ENCODE data around the gene TIAM2. TPM values are rescaled to one million over a fixed set of nuclear protein-coding genes. Genes with fewer than 3 reads are reported as not detected.
A peak's percentile ranks its signal among the peaks of the same experiment; 100 is the strongest.

TIAM2 gene
- total and polyA plus RNA-seq, 2 experiments from 2014 or later, result 14.2 to 24.4 TPM

DNA sequence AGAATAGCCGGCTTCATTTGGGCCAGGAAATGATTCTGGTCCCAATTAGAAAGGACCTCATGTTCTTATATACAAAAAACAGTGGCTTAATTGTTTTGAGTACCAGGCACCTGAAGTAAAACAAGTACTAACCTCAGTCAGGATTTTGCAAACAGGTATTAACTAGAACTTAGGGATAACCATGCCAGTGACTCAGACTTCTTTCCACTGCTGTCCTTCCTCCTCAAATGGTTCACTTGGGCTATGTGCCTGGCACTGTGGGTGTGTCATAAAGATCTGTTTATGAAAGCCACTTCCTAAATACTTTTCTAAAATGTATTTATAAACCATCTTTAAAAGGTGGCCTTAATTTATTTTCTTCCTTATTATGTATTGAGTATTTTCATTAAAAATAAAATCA lies 279.4 kb downstream of the TIAM2 start:
- H3K9me2 ChIP-seq (ENCODE audit: insufficient read depth), result no peaks in the 10 kb centered on the region
- DNase-seq (ENCODE audit: low spot score), result no peak
- no peaks in the 10 kb centered on the region; the same call in 1 of the 2 replicates for H3K36me3 ChIP-seq (ENCODE audit: insufficient read depth)
- H3K27me3 Mint-ChIP-seq (ENCODE audit: insufficient read depth, low read depth, poor library complexity), result no peaks in the 10 kb centered on the region
- H3K9me3 Mint-ChIP-seq, result no peaks in the 10 kb centered on the region
- H3K4me3 ChIP-seq, result no peak overlapping the region
- H3K27ac Mint-ChIP-seq, result no peak overlapping the region
- H3F3A ChIP-seq (replicated peaks; ENCODE audit: low read depth), result no peaks in the 10 kb centered on the region
- peaks cover 22% of the 10 kb centered on the region for H3K4me1 ChIP-seq (ENCODE audit: insufficient read depth)
- H3K27me3 ChIP-seq (ENCODE audit: insufficient read depth), result no peaks in the 10 kb centered on the region
- H3K4me2 ChIP-seq, result no peak overlapping the region
- no peak overlapping the region for H2AFZ ChIP-seq
- H4K20me1 ChIP-seq (replicated peaks; ENCODE audit: insufficient read depth), result no peaks in the 10 kb centered on the region
- H3K36me3 Mint-ChIP-seq (ENCODE audit: low read depth), result peaks cover 18% of the 10 kb centered on the region
- H3K4me1 Mint-ChIP-seq, result peaks cover 14% of the 10 kb centered on the region
- H3K79me2 ChIP-seq (replicated peaks; ENCODE audit: insufficient read depth), result 0 out of 2 replicates have a peak, but pooled peaks cover 5% of the 10 kb centered on the region
- peak overlapping the region; percentile 78 for H3K27ac ChIP-seq (ENCODE audit: low read depth)
- no peak for ATAC-seq
- TF ChIP-seq JUNB (IDR thresholded peaks at IDR 0.05; ENCODE audit: unreplicated experiment), result no peak
- TF ChIP-seq, protein P1, sequence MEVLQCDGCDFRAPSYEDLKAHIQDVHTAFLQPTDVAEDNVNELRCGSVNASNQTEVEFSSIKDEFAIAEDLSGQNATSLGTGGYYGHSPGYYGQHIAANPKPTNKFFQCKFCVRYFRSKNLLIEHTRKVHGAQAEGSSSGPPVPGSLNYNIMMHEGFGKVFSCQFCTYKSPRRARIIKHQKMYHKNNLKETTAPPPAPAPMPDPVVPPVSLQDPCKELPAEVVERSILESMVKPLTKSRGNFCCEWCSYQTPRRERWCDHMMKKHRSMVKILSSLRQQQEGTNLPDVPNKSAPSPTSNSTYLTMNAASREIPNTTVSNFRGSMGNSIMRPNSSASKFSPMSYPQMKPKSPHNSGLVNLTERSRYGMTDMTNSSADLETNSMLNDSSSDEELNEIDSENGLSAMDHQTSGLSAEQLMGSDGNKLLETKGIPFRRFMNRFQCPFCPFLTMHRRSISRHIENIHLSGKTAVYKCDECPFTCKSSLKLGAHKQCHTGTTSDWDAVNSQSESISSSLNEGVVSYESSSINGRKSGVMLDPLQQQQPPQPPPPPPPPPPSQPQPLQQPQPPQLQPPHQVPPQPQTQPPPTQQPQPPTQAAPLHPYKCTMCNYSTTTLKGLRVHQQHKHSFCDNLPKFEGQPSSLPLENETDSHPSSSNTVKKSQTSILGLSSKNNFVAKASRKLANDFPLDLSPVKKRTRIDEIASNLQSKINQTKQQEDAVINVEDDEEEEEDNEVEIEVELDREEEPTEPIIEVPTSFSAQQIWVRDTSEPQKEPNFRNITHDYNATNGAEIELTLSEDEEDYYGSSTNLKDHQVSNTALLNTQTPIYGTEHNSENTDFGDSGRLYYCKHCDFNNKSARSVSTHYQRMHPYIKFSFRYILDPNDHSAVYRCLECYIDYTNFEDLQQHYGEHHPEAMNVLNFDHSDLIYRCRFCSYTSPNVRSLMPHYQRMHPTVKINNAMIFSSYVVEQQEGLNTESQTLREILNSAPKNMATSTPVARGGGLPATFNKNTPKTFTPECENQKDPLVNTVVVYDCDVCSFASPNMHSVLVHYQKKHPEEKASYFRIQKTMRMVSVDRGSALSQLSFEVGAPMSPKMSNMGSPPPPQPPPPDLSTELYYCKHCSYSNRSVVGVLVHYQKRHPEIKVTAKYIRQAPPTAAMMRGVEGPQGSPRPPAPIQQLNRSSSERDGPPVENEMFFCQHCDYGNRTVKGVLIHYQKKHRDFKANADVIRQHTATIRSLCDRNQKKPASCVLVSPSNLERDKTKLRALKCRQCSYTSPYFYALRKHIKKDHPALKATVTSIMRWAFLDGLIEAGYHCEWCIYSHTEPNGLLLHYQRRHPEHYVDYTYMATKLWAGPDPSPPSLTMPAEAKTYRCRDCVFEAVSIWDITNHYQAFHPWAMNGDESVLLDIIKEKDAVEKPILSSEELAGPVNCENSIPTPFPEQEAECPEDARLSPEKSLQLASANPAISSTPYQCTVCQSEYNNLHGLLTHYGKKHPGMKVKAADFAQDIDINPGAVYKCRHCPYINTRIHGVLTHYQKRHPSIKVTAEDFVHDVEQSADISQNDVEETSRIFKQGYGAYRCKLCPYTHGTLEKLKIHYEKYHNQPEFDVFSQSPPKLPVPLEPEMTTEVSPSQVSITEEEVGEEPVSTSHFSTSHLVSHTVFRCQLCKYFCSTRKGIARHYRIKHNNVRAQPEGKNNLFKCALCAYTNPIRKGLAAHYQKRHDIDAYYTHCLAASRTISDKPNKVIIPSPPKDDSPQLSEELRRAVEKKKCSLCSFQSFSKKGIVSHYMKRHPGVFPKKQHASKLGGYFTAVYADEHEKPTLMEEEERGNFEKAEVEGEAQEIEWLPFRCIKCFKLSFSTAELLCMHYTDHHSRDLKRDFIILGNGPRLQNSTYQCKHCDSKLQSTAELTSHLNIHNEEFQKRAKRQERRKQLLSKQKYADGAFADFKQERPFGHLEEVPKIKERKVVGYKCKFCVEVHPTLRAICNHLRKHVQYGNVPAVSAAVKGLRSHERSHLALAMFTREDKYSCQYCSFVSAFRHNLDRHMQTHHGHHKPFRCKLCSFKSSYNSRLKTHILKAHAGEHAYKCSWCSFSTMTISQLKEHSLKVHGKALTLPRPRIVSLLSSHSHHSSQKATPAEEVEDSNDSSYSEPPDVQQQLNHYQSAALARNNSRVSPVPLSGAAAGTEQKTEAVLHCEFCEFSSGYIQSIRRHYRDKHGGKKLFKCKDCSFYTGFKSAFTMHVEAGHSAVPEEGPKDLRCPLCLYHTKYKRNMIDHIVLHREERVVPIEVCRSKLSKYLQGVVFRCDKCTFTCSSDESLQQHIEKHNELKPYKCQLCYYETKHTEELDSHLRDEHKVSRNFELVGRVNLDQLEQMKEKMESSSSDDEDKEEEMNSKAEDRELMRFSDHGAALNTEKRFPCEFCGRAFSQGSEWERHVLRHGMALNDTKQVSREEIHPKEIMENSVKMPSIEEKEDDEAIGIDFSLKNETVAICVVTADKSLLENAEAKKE (CRISPR knock-in tag; IDR thresholded peaks at IDR 0.05), result no peak
- no peak for TF ChIP-seq ZNF331 (CRISPR knock-in tag; IDR thresholded peaks at IDR 0.05; ENCODE audit: low read depth)
- TF ChIP-seq EZH2 (IDR thresholded peaks at IDR 0.05; ENCODE audit: low read depth, unreplicated experiment), result no peak
- TF ChIP-seq, protein P2, sequence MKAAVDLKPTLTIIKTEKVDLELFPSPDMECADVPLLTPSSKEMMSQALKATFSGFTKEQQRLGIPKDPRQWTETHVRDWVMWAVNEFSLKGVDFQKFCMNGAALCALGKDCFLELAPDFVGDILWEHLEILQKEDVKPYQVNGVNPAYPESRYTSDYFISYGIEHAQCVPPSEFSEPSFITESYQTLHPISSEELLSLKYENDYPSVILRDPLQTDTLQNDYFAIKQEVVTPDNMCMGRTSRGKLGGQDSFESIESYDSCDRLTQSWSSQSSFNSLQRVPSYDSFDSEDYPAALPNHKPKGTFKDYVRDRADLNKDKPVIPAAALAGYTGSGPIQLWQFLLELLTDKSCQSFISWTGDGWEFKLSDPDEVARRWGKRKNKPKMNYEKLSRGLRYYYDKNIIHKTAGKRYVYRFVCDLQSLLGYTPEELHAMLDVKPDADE (IDR thresholded peaks at IDR 0.05), result no peak
- TF ChIP-seq CREB1 (CRISPR knock-in tag; IDR thresholded peaks at IDR 0.05; ENCODE audit: low read depth), result no peak
- TF ChIP-seq ZNF114 (CRISPR knock-in tag; IDR thresholded peaks at IDR 0.05), result no peak
- TF ChIP-seq POLR2AphosphoS5 (IDR thresholded peaks at IDR 0.05; ENCODE audit: low read depth), result no peak
- TF ChIP-seq, protein P3, sequence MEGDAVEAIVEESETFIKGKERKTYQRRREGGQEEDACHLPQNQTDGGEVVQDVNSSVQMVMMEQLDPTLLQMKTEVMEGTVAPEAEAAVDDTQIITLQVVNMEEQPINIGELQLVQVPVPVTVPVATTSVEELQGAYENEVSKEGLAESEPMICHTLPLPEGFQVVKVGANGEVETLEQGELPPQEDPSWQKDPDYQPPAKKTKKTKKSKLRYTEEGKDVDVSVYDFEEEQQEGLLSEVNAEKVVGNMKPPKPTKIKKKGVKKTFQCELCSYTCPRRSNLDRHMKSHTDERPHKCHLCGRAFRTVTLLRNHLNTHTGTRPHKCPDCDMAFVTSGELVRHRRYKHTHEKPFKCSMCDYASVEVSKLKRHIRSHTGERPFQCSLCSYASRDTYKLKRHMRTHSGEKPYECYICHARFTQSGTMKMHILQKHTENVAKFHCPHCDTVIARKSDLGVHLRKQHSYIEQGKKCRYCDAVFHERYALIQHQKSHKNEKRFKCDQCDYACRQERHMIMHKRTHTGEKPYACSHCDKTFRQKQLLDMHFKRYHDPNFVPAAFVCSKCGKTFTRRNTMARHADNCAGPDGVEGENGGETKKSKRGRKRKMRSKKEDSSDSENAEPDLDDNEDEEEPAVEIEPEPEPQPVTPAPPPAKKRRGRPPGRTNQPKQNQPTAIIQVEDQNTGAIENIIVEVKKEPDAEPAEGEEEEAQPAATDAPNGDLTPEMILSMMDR (conservative IDR thresholded peaks at IDR 0.05; ENCODE audit: low read depth in 2 of 2), result no peak
- no peak for TF ChIP-seq EZH2phosphoT487 (IDR thresholded peaks at IDR 0.05; ENCODE audit: unreplicated experiment)
- TF ChIP-seq STAT1 (IDR thresholded peaks at IDR 0.05; ENCODE audit: unreplicated experiment), result no peak
- TF ChIP-seq NANOG (IDR thresholded peaks at IDR 0.05; ENCODE audit: borderline replicate concordance), result no peak
- TF ChIP-seq, protein P4, sequence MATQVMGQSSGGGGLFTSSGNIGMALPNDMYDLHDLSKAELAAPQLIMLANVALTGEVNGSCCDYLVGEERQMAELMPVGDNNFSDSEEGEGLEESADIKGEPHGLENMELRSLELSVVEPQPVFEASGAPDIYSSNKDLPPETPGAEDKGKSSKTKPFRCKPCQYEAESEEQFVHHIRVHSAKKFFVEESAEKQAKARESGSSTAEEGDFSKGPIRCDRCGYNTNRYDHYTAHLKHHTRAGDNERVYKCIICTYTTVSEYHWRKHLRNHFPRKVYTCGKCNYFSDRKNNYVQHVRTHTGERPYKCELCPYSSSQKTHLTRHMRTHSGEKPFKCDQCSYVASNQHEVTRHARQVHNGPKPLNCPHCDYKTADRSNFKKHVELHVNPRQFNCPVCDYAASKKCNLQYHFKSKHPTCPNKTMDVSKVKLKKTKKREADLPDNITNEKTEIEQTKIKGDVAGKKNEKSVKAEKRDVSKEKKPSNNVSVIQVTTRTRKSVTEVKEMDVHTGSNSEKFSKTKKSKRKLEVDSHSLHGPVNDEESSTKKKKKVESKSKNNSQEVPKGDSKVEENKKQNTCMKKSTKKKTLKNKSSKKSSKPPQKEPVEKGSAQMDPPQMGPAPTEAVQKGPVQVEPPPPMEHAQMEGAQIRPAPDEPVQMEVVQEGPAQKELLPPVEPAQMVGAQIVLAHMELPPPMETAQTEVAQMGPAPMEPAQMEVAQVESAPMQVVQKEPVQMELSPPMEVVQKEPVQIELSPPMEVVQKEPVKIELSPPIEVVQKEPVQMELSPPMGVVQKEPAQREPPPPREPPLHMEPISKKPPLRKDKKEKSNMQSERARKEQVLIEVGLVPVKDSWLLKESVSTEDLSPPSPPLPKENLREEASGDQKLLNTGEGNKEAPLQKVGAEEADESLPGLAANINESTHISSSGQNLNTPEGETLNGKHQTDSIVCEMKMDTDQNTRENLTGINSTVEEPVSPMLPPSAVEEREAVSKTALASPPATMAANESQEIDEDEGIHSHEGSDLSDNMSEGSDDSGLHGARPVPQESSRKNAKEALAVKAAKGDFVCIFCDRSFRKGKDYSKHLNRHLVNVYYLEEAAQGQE (IDR thresholded peaks at IDR 0.05; ENCODE audit: unreplicated experiment), result no peak
- H3K4me3 Mint-ChIP-seq, result no peak overlapping the region
